HCT116 (cell line): ENCODE data around the gene EIF3A. TPM values are rescaled to one million over a fixed set of nuclear protein-coding genes. Genes with fewer than 3 reads are reported as not detected.

Source experiments
- ATAC-seq: fragments of 200-7000 bp; cut with Tn5 transposase; 2 replicates; pipeline ENCODE4 v1.9.1; 2020; ENCODE audit warnings: mild to moderate bottlenecking, moderate library complexity
- BruUV-seq: library from RNA; stranded (reverse); fragments of 400-500 nt; replicated peaks from 2 replicates; lab custom pipeline; 2021; lab: Mats Ljungman, UMichigan
- CTCF ChIA-PET: fragments of 300-600 bp; sonication (Branson Sonifier 250); formaldehyde crosslinking; loops from one replicate; lab custom pipeline; 2021; ENCODE audit warnings: antibody characterized with exemption; lab: Charles Lee
- POLR2A ChIA-PET: fragments of 300-600, 350-600 bp; sonication (Branson Sonifier 250); formaldehyde crosslinking; loops from one replicate; lab custom pipeline; 2021; ENCODE audit warnings: antibody characterized with exemption; lab: Charles Lee
- RAD21 ChIA-PET, 2 experiments: fragments of 300-600 bp; sonication (Branson Sonifier 250); formaldehyde crosslinking; loops; one replicate each; lab custom pipeline; 2023; ENCODE audit warnings: low total read pairs in 2 of 2; ENCODE audit not compliant: uncharacterized antibody in 2 of 2, unreplicated experiment in 2 of 2, low non-redundant PET in 1 of 2; lab: Charles Lee
- DNase-seq: peaks from one replicate; pipeline ENCODE4 v3.0.0-alpha.2; 2010; ENCODE audit warnings: low read depth, low spot score
- H2AFZ ChIP-seq: fragments of 200-600 bp; shearing (Covaris generic), sonication (generic); 2 replicates; pipeline ENCODE4 v1.6.1; 2017; ENCODE audit warnings: low read depth, mixed run types, mixed read lengths, antibody characterized with exemption, low read length; ENCODE audit not compliant: poor library complexity, severe bottlenecking
- H3K27ac ChIP-seq: 2 replicates; pipeline ENCODE4 v1.5.1; 2012; ENCODE audit warnings: low read depth, low read length
- H3K27me3 ChIP-seq: fragments of 200-600 bp; sonication (generic); 2 replicates; pipeline ENCODE4 v1.6.1; 2016; ENCODE audit warnings: mixed run types, low read length, mixed read lengths; ENCODE audit not compliant: insufficient read depth
- H3K36me3 ChIP-seq, 2 experiments: fragments of 200-500 bp in 1 of 2; fragments of 200-600 bp in 1 of 2; sonication (Bioruptor generic) in 1 of 2; sonication (generic) in 1 of 2; 2 replicates each; pipeline versions ENCODE4 v1.5.1 to v1.6.1; 2014 to 2016; ENCODE audit warnings: low read length in 2 of 2, inconsistent platforms in 1 of 2, mixed read lengths in 1 of 2, mixed run types in 1 of 2; ENCODE audit not compliant: insufficient read depth in 2 of 2, control insufficient read depth in 1 of 2
- H3K4me1 ChIP-seq, 2 experiments: fragments of 200-600 bp in 1 of 2; sonication (generic) in 1 of 2; 2 replicates each; pipeline versions ENCODE4 v1.5.1 to v1.6.1; 2012 to 2017; ENCODE audit warnings: low read length in 2 of 2, inconsistent platforms in 1 of 2, mild to moderate bottlenecking in 1 of 2, mixed read lengths in 1 of 2, mixed run types in 1 of 2, moderate library complexity in 1 of 2; ENCODE audit not compliant: insufficient read depth in 2 of 2, control insufficient read depth in 1 of 2
- H3K4me2 ChIP-seq: fragments of 200-600 bp; sonication (generic); 2 replicates; pipeline ENCODE4 v1.6.1; 2017; ENCODE audit warnings: mixed run types, low read length, mixed read lengths
- H3K4me3 ChIP-seq, 2 experiments: fragments of 200-600 bp in 1 of 2; sonication (generic) in 1 of 2; replicated peaks in 1 of 2; 2 replicates each; pipeline ENCODE4 v1.5.1; 2011 to 2016; ENCODE audit warnings: low read length in 2 of 2, control low read depth in 1 of 2, low read depth in 1 of 2, mild to moderate bottlenecking in 1 of 2, mixed read lengths in 1 of 2, mixed run types in 1 of 2
- H3K79me2 ChIP-seq: fragments of 200-600 bp; sonication (generic); 2 replicates; pipeline ENCODE4 v1.6.1; 2017; ENCODE audit warnings: mild to moderate bottlenecking, mixed run types, low read length, moderate library complexity, mixed read lengths; ENCODE audit not compliant: insufficient read depth
- H3K9ac ChIP-seq: fragments of 200-600 bp; sonication (generic); 2 replicates; pipeline ENCODE4 v1.6.1; 2016; ENCODE audit warnings: low read length, mixed read lengths
- H3K9me2 ChIP-seq: fragments of 200-600 bp; sonication (generic), shearing (Covaris generic); 2 replicates; pipeline ENCODE4 v1.6.1; 2017; ENCODE audit warnings: mixed run types, mild to moderate bottlenecking, moderate library complexity; ENCODE audit not compliant: insufficient read depth
- H3K9me3 ChIP-seq, 2 experiments: fragments of 200-500 bp in 1 of 2; fragments of 200-600 bp in 1 of 2; sonication (Bioruptor generic) in 1 of 2; sonication (generic) in 1 of 2; 2 replicates each; pipeline ENCODE4 v1.6.1; 2014 to 2017; ENCODE audit warnings: low read length in 2 of 2, mixed read lengths in 2 of 2, inconsistent platforms in 1 of 2, low read depth in 1 of 2, mild to moderate bottlenecking in 1 of 2, mixed run types in 1 of 2, moderate library complexity in 1 of 2; ENCODE audit not compliant: control insufficient read depth in 1 of 2, insufficient read depth in 1 of 2
- H4K20me1 ChIP-seq: fragments of 200-600 bp; sonication (generic), shearing (Covaris generic); 2 replicates; pipeline ENCODE4 v1.6.1; 2017; ENCODE audit warnings: mixed run types, mild to moderate bottlenecking, moderate library complexity; ENCODE audit not compliant: insufficient read depth
- CBX3 ChIP-seq: IDR thresholded peaks from 2 replicates; pipeline ENCODE4 v1.6.1; 2012; ENCODE audit warnings: low read depth
- EGR1 ChIP-seq: IDR thresholded peaks from 2 replicates; pipeline ENCODE4 v1.6.1; 2012; ENCODE audit warnings: low read depth
- EZH2 ChIP-seq: fragments of 200-600 bp; sonication (generic); IDR thresholded peaks from 2 replicates; pipeline ENCODE4 v1.6.1; 2017; ENCODE audit warnings: antibody characterized with exemption, mixed run types
- EZH2phosphoT487 ChIP-seq: fragments of 200-600 bp; IDR thresholded peaks from 2 replicates; pipeline ENCODE4 v1.6.1; 2018; ENCODE audit warnings: antibody characterized with exemption, borderline replicate concordance
- FOSL1 ChIP-seq: IDR thresholded peaks from 2 replicates; pipeline ENCODE4 v1.6.1; 2012; ENCODE audit warnings: low read depth
- JUND ChIP-seq: IDR thresholded peaks from 2 replicates; pipeline ENCODE4 v1.6.1; 2012
- POLR2A ChIP-seq: IDR thresholded peaks from 2 replicates; pipeline ENCODE4 v1.7.0; 2011; ENCODE audit warnings: borderline replicate concordance; ENCODE audit not compliant: insufficient read depth, insufficient read length; ENCODE audit errors: extremely low read depth
- POLR2AphosphoS5 ChIP-seq: IDR thresholded peaks from 2 replicates; pipeline ENCODE4 v1.6.1; 2011; ENCODE audit warnings: mild to moderate bottlenecking, low read depth, low read length, moderate library complexity
- RAD21 ChIP-seq: IDR thresholded peaks from 2 replicates; pipeline ENCODE4 v1.6.1; 2012; ENCODE audit warnings: low read depth, mild to moderate bottlenecking
- REST ChIP-seq: IDR thresholded peaks from 2 replicates; pipeline ENCODE4 v1.6.1; 2012; ENCODE audit warnings: low read depth
- SP1 ChIP-seq: IDR thresholded peaks from 2 replicates; pipeline ENCODE4 v1.6.1; 2012; ENCODE audit warnings: low read depth
- SRF ChIP-seq: IDR thresholded peaks from 2 replicates; pipeline ENCODE4 v1.6.1; 2012; ENCODE audit warnings: low read depth
- YY1 ChIP-seq: IDR thresholded peaks from 2 replicates; pipeline ENCODE4 v1.6.1; 2011; ENCODE audit warnings: low read length, low read depth, moderate library complexity, mild to moderate bottlenecking; ENCODE audit not compliant: insufficient replicate concordance; ENCODE audit errors: extremely low read depth
- ZFX ChIP-seq: fragments of 450-650 bp; IDR thresholded peaks from 2 replicates; pipeline ENCODE4 v1.6.1; 2017
- intact Hi-C: fragments of 100-400 bp; cut with micrococcal nuclease; formaldehyde crosslinking; loops from 2 replicates; pipeline ENCODE4 v1.10.0; 2022
- total RNA-seq: library from RNA; stranded (reverse); gene quantifications from one replicate; pipeline ENCODE4 v1.2.1, GENCODE V29; 2021; ENCODE audit not compliant: unreplicated experiment
- TF ChIP-seq, protein P1 (sequence below), 3 experiments: fragments of 200-600 bp in 1 of 3; sonication (generic) in 1 of 3; IDR thresholded peaks in 2 of 3; conservative IDR thresholded peaks in 1 of 3; 2 replicates each; pipeline ENCODE4 v1.5.1; 2012 to 2017; ENCODE audit warnings: low read depth in 2 of 3, low read length in 2 of 3, antibody characterized with exemption in 1 of 3, borderline replicate concordance in 1 of 3, control low read depth in 1 of 3, mild to moderate bottlenecking in 1 of 3, mixed read lengths in 1 of 3, mixed run types in 1 of 3, moderate library complexity in 1 of 3; ENCODE audit not compliant: insufficient read depth in 1 of 3

Gene EIF3A
- total RNA-seq, 1 experiment from 2014 or later = 271 TPM

- Histone ChIP-seq H3K4me1 (no peaks in the 10 kb centered on the region), H3K4me2 (no peak overlapping the region), H3K36me3 (peaks cover 81 to 97% of the 10 kb centered on the region in 2 experiments), H3K4me3 (no peak overlapping the region), H3K79me2 (peaks cover 100% of the 10 kb centered on the region), H3K27ac (no peak overlapping the region), H3K27me3 (no peaks in the 10 kb centered on the region), H4K20me1 (peaks cover 65% of the 10 kb centered on the region), H3K9ac (no peak overlapping the region), H3K9me2 (no peaks in the 10 kb centered on the region), H3K9me3 (no peaks in the 10 kb centered on the region), H2AFZ (no peak overlapping the region)
- DNase-seq (no peak), ATAC-seq (no peak)
- CTCF ChIA-PET = no interaction called here
- RAD21 ChIA-PET = no interaction called here
- POLR2A ChIA-PET = no interaction called here
- intact Hi-C loops = loop anchor here (2.0 kb wide), 1 partner anchor 15 kb away; no protein-coding TSS in a partner anchor
- TF ChIP-seq POLR2AphosphoS5 (no peak), EZH2phosphoT487 (no peak), ZFX (no peak), RAD21 (no peak), SP1 (no peak), YY1 (no peak), JUND (no peak), EGR1 (no peak)
- BruUV-seq = TSS peak; percentile 0
These were observed 18.7 kb downstream of the EIF3A start for GRCh38 chr10:119061926-119062325.

DNA sequence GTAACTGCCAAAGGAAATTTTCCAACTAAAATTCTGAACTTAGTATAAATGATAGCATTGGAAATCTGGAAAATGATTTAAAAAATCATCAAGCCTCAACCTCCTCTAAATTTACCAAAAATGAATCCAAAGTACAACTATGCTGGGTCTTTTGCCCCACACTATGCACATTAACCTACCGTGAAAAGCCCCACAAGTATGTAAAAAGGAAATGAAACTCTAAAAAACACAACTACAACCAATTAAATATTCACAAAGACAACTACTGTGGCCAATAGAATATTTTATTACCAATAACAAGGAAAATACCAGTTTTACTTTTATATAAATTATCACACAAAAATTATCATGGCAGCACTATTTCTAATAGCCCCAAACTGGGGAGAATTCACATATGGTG, 19.3 kb downstream of the EIF3A start:
- Histone ChIP-seq H3K9ac (no peak overlapping the region), H4K20me1 (peaks cover 65% of the 10 kb centered on the region), H3K4me2 (no peak overlapping the region), H2AFZ (no peak overlapping the region), H3K27me3 (no peaks in the 10 kb centered on the region), H3K79me2 (peaks cover 100% of the 10 kb centered on the region), H3K4me1 (no peaks in the 10 kb centered on the region), H3K9me3 (no peaks in the 10 kb centered on the region), H3K27ac (no peak overlapping the region), H3K36me3 (peaks cover 83 to 98% of the 10 kb centered on the region in 2 experiments), H3K4me3 (no peak overlapping the region), H3K9me2 (no peaks in the 10 kb centered on the region)
- CTCF ChIA-PET = no interaction called here
- intact Hi-C loops = loop anchor here (2.0 kb wide), 1 partner anchor 15 kb away; no protein-coding TSS in a partner anchor
- no peak for DNase-seq
- no TSS peak for BruUV-seq
- RAD21 ChIA-PET = no interaction called here
- POLR2A ChIA-PET = no interaction called here
- no peak for ATAC-seq
- TF ChIP-seq FOSL1 (no peak), POLR2A (no peak), EZH2 (no peak), JUND (no peak), SRF (no peak), REST (no peak), CBX3 (no peak), EGR1 (no peak), EZH2phosphoT487 (no peak)
- TF ChIP-seq, protein P1, sequence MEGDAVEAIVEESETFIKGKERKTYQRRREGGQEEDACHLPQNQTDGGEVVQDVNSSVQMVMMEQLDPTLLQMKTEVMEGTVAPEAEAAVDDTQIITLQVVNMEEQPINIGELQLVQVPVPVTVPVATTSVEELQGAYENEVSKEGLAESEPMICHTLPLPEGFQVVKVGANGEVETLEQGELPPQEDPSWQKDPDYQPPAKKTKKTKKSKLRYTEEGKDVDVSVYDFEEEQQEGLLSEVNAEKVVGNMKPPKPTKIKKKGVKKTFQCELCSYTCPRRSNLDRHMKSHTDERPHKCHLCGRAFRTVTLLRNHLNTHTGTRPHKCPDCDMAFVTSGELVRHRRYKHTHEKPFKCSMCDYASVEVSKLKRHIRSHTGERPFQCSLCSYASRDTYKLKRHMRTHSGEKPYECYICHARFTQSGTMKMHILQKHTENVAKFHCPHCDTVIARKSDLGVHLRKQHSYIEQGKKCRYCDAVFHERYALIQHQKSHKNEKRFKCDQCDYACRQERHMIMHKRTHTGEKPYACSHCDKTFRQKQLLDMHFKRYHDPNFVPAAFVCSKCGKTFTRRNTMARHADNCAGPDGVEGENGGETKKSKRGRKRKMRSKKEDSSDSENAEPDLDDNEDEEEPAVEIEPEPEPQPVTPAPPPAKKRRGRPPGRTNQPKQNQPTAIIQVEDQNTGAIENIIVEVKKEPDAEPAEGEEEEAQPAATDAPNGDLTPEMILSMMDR (IDR thresholded peaks at IDR 0.05 in 2 of 3, conservative IDR thresholded peaks at IDR 0.05 in 1 of 3; ENCODE audit: borderline replicate concordance in 1 of 3, insufficient read depth in 1 of 3, low read depth in 2 of 3, low read length in 2 of 3) = no peak
